Esophagus muscularis mucosa (tissue), 2 donors: ENCODE data around the gene APOL6.

Experiments
- POLR2A ChIP-seq: fragments of 450-650 bp; IDR thresholded peaks from one replicate; pipeline ENCODE4 v1.6.1; 2017; ENCODE audit warnings: antibody characterized with exemption, moderate library complexity, mild to moderate bottlenecking, low read depth
- POLR2AphosphoS5 ChIP-seq, 2 donors: sonication (generic); formaldehyde crosslinking; IDR thresholded peaks; one replicate each; pipeline ENCODE4 v1.6.1; 2017; ENCODE audit warnings: antibody characterized with exemption in 2 of 2

DNA sequence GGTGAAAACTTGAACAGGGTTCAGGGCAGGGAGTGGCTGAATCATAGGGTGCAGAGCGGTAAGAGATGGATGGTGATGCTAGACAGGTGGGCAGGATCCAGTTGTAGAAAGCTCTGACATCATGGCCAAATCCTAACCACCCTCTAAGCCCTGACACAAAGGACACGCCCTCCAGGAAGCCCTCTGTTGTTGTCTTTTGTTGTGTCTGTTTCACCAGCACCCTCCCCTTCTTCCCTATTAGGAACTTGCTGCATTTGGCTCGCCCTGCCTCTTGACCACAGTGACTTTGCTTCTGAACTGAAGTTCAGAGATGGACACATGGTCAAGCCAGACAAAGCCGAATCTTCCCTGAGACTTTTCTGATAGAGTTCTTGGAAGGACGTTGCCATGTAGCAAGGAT, 14.2 kb upstream of the APOL6 start:
- TF ChIP-seq POLR2A (no peak), POLR2AphosphoS5 (IDR thresholded peaks at IDR 0.05) (no peak)
